ACC112 (cell line): ENCODE measurements around the gene GSTM3.
"Not testable (repeated sequence)": the region's sequence is repeated elsewhere in the genome, so short reads cannot be mapped to it uniquely, and the experiment has no call there.

Source experiments
- H2AFZ ChIP-seq: fragments of 200-600 bp; sonication (generic); one replicate; pipeline ENCODE4 v1.6.0; 2017; ENCODE audit warnings: antibody characterized with exemption, low read length; ENCODE audit not compliant: unreplicated experiment
- H3K27ac ChIP-seq: fragments of 200-600 bp; sonication (generic); 2 replicates; pipeline ENCODE4 v1.5.1; 2014; ENCODE audit warnings: low read depth, mild to moderate bottlenecking, antibody characterized with exemption, low read length, moderate library complexity
- H3K27me3 ChIP-seq: fragments of 200-600 bp; sonication (generic); 2 replicates; pipeline ENCODE4 v1.6.1; 2014; ENCODE audit warnings: mild to moderate bottlenecking, antibody characterized with exemption, low read length, moderate library complexity, mixed read lengths; ENCODE audit not compliant: insufficient read depth
- H3K36me3 ChIP-seq: fragments of 200-600 bp; sonication (generic); 2 replicates; pipeline ENCODE4 v1.6.1; 2016; ENCODE audit warnings: mild to moderate bottlenecking, antibody characterized with exemption, low read length, moderate library complexity, mixed read lengths; ENCODE audit not compliant: insufficient read depth
- H3K4me1 ChIP-seq: fragments of 200-600 bp; sonication (generic); one replicate; pipeline ENCODE4 v1.6.1; 2016; ENCODE audit warnings: low read length, mixed read lengths; ENCODE audit not compliant: insufficient read depth, unreplicated experiment, control insufficient read depth
- H3K4me3 ChIP-seq: fragments of 200-600 bp; sonication (generic); 2 replicates; pipeline ENCODE4 v1.5.1; 2014; ENCODE audit warnings: mild to moderate bottlenecking, low read depth, low read length
- H3K79me2 ChIP-seq: fragments of 200-600 bp; sonication (generic); one replicate; pipeline ENCODE4 v1.6.0; 2016; ENCODE audit warnings: low read length; ENCODE audit not compliant: control insufficient read depth, unreplicated experiment, insufficient read depth

The GSTM3 gene

DNA sequence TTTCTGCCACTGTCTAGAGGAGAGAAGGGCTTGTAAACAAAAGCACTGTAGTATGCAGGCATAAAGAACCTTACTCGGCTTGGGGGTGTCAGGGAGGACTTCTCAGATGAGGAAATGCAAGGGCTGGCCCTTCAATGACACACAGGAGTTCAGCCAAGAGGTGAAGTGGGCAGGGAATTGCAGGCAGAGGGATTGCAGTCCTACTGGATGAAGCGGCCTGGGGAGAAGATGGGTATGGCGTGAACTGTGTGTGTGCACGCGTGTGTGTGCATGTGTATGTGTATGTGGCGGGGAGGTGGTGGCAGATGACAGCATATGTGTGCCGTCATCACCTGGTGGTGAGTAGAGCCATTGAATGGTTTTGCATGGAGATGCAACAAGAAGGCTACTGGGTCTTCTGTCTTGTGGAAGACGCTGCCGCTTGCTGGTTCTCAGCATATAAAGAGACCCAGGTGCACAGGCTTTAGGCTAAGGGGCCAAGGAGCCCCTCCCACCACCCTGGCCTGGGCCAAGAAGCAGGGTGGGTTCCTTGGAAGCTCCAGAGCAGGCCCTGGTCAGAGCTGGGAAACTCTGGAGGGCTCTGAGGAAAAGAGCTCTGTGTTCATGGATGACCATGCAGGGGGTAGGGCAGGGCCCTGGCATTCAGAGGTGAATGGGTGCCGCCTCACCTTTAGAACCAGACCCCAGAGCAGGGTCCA lies 26.9 kb upstream of the GSTM3 start:
- no peak overlapping the region for H2AFZ ChIP-seq
- no peaks in the 10 kb centered on the region for H3K27me3 ChIP-seq
- peaks cover 10% of the 10 kb centered on the region for H3K4me1 ChIP-seq
- H3K27ac ChIP-seq = no peak overlapping the region
- H3K4me3 ChIP-seq = no peak overlapping the region
- H3K79me2 ChIP-seq = no peaks in the 10 kb centered on the region
- H3K36me3 ChIP-seq = no peaks in the 10 kb centered on the region

GRCh38 chr1:109766991-109767636 lies 26.3 kb upstream of the GSTM3 start:
- not testable (repeated sequence) for H3K79me2 ChIP-seq, H3K27me3 ChIP-seq, H3K36me3 ChIP-seq, H3K4me1 ChIP-seq, H3K27ac ChIP-seq, H2AFZ ChIP-seq, H3K4me3 ChIP-seq

DNA sequence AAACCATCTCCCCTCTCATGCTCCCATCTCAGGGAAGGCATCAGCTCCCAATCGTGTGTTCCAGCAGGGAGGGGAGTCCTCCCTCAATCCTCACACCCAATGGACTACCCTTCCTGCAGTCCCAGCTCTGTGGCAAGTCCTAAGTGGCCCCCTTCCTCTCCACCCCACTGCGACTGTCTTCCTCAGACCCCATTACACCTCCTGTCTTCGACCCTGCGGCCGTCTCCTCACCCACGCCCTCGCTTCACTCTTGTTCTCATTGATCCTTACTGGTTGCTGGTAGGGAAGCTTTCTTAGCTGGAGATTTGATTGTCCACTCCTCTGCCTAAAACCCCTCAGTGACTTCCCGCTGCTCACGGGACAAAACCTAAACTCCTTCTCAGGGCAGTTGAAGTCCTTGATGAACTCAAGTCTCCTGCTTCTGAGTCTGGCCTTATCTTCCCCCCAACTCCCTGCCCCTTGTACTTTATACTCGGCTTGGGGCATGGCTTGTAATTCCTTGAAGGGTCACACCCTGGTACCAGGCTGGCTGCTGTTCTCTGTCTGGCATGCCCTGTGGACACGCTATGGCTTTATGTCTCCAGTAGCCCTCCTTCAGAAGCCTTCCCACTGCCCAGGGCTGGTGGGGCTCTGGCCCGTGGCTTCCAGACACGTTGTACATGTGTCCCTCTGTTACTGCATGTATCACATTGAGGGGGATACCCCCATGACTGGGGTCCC lies 25.2 kb upstream of the GSTM3 start:
- Histone ChIP-seq H3K27me3 (no peaks in the 10 kb centered on the region), H3K4me3 (no peak overlapping the region), H3K79me2 (no peaks in the 10 kb centered on the region), H3K36me3 (no peaks in the 10 kb centered on the region), H3K4me1 (peaks cover 10% of the 10 kb centered on the region), H3K27ac (no peak overlapping the region), H2AFZ (no peak overlapping the region)

GRCh38 chr1:109765483-109765815 lies 24.6 kb upstream of the GSTM3 start:
- H2AFZ ChIP-seq = no peak overlapping the region

DNA sequence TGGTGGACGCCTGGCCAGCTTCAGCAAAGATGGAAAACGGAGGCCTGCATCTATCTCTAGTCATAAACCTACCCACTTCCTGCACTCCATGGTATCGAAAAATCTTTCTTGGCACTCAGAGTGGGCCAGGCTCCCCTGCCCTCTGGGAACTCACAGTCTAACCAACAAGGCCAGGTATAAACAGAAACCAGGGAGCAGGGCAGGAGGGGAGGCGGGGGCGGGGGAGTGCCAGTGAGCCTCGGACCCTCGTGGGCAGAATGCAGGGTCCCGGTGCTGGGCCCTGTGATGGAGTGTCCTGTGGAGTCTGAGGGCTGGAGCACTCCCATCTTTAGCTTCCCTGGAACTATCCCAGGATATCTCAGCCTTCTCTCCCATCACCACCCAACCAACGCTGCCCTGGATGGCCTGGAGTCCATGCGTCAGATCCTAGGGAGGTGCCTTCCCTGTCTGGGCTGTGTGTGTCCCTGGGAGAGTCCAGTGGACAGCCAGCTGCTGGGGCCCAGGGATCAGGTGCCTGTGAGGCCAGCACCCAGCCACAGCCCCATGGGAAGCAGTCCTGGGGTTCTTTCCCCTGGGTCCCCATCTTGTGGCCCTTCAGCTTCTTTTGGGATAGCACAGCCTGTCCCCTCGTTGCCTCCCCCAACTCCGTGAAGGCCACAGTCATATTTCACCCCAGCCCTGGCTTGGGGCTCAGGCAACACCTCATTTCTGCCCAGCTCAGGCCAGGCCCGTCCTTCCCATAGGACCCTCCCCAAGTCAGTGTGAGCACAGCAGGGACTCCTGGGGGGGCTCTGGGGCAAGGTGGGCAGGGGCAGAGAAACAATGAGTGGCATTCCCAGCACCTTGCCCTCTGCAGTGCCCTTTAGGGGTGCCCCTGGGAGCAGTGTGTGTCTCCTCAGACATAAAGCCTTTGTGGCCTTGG lies 24.0 kb upstream of the GSTM3 start:
- Histone ChIP-seq H3K4me3 (no peak overlapping the region), H3K27me3 (no peaks in the 10 kb centered on the region), H3K27ac (no peak overlapping the region), H3K79me2 (no peaks in the 10 kb centered on the region), H3K36me3 (no peaks in the 10 kb centered on the region), H2AFZ (no peak overlapping the region), H3K4me1 (peaks cover 10% of the 10 kb centered on the region)

More at GRCh38 chr1:109765483-109765815, 24.6 kb upstream of the GSTM3 start:
- no peaks in the 10 kb centered on the region for H3K27me3 ChIP-seq
- peaks cover 10% of the 10 kb centered on the region for H3K4me1 ChIP-seq
- H3K4me3 ChIP-seq = no peak overlapping the region
- H3K36me3 ChIP-seq = no peaks in the 10 kb centered on the region
- H3K27ac ChIP-seq = no peak overlapping the region
- no peaks in the 10 kb centered on the region for H3K79me2 ChIP-seq

DNA sequence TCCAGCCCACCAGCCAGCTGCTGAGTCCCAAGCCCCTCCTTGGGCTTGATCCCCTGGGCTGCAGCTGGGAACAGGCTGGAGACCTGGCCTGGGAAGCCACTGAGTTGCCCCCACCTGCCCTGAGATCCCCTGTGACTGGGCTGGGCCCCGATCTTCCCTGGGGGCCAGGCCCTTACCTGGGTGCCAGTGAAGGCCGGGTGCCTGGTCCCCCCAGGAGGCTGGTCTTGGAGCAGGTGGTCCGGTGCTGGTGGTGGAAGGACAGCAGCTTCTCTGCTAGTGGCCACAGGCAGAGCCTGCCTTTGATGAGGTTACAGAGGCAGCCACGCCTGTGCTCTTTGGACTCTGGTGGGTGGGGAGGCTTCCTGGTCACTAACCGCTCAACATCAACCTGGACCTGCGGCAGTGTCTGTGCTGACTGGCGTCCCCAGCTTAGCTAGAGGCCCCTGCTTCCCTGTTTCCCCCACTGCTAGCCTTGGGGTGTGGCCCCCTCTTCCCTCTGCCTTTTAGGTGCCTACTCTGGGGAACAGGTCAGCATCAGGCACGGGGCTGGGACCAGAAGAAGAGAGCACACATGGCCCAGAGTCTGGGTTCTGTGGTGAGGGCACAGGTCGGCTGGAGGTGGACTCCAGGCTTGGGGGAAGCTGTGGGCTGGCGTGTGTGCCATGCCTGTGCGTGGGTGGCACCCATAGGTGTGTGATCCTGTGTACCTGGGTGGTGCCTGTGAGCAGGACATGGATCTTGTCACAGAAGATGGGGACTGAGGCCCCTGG lies 23.0 kb upstream of the GSTM3 start, which contains the start of gene EPS8L3:
EPS8L3 (minus strand) TSS at position 278 of the 770 bp plus-strand sequence. CDS start 2,174 bp downstream, outside the sequence.
- Histone ChIP-seq H3K27ac (peak within 1 kb of the TSS; percentile 30; the same call in 1 of the 2 replicates), H3K79me2 (no peaks in the 10 kb centered on the region), H3K4me1 (peaks cover 5% of the 10 kb centered on the region), H3K4me3 (no peak within 1 kb of the TSS), H2AFZ (no peak within 1 kb of the TSS), H3K27me3 (no peaks in the 10 kb centered on the region), H3K36me3 (no peaks in the 10 kb centered on the region)

GRCh38 chr1:109762821-109763645 lies 22.2 kb upstream of the GSTM3 start:
- Histone ChIP-seq H3K36me3 (no peaks in the 10 kb centered on the region), H3K4me1 (peaks cover 5% of the 10 kb centered on the region), H3K27ac (peak overlapping the region; percentile 30; the same call in 1 of the 2 replicates), H3K4me3 (no peak overlapping the region), H3K27me3 (no peaks in the 10 kb centered on the region), H2AFZ (no peak overlapping the region), H3K79me2 (no peaks in the 10 kb centered on the region)

- Histone ChIP-seq H3K4me3 (no peak overlapping the region), H3K36me3 (no peaks in the 10 kb centered on the region), H3K79me2 (no peaks in the 10 kb centered on the region), H3K27ac (no peak overlapping the region), H3K27me3 (no peaks in the 10 kb centered on the region), H2AFZ (no peak overlapping the region), H3K4me1 (peaks cover 5% of the 10 kb centered on the region)
Observed at GRCh38 chr1:109762039-109762585, 21.3 kb upstream of the GSTM3 start.
